T-helper 9 cell (primary cell): ENCODE measurements around the gene INPP4B.

Experiments
- DNase-seq: peaks from one replicate; pipeline ENCODE4 v3.0.0-alpha.2; 2020

Gene INPP4B

GRCh38 chr4:142043509-142043908, 802.6 kb downstream of the INPP4B start:
- DNase-seq = no peak

GRCh38 chr4:142041788-142042187, 804.3 kb downstream of the INPP4B start:
- no peak for DNase-seq

- no peak for DNase-seq
Observed at GRCh38 chr4:142040043-142040442, 806.1 kb downstream of the INPP4B start.

- no peak for DNase-seq
Observed at GRCh38 chr4:142036795-142037583, 809.1 kb downstream of the INPP4B start.

GRCh38 chr4:142035566-142035965, 810.5 kb downstream of the INPP4B start:
- DNase-seq = no peak

- DNase-seq = no peak
Observed at GRCh38 chr4:142034101-142034500, 812.0 kb downstream of the INPP4B start.

GRCh38 chr4:142030010-142030409, 816.1 kb downstream of the INPP4B start:
- no peak for DNase-seq

- DNase-seq = no peak
Observed at GRCh38 chr4:142021761-142022160, 824.3 kb downstream of the INPP4B start.

GRCh38 chr4:142021181-142021580, 824.9 kb downstream of the INPP4B start:
- DNase-seq = no peak

- DNase-seq = no peak
Observed at GRCh38 chr4:142016031-142016430, 830.1 kb downstream of the INPP4B start.

- no peak for DNase-seq
Observed at GRCh38 chr4:142009751-142010150, 836.4 kb downstream of the INPP4B start.

GRCh38 chr4:142005519-142005918, 840.6 kb downstream of the INPP4B start:
- no peak for DNase-seq

- no peak for DNase-seq
Observed at GRCh38 chr4:141999446-142000143, 846.5 kb downstream of the INPP4B start.

- no peak for DNase-seq
Observed at GRCh38 chr4:141995056-141995455, 851.0 kb downstream of the INPP4B start.

GRCh38 chr4:141977433-141977832, 868.7 kb downstream of the INPP4B start:
- DNase-seq = no peak
